HG02885 (cell line): ENCODE measurements around the gene NFKBIL1.
A peak's percentile ranks its signal among the peaks of the same experiment; 100 is the strongest.
"Not testable (repeated sequence)": the region's sequence is repeated elsewhere in the genome, so short reads cannot be mapped to it uniquely, and the experiment has no call there.

ENCODE experiments used
- ATAC-seq: cut with Tn5 transposase; IDR thresholded peaks from one replicate; pipeline ENCODE4 v1.9.1; 2021; ENCODE audit warnings: mild to moderate bottlenecking; ENCODE audit not compliant: unreplicated experiment, poor library complexity

The NFKBIL1 gene, protein sequence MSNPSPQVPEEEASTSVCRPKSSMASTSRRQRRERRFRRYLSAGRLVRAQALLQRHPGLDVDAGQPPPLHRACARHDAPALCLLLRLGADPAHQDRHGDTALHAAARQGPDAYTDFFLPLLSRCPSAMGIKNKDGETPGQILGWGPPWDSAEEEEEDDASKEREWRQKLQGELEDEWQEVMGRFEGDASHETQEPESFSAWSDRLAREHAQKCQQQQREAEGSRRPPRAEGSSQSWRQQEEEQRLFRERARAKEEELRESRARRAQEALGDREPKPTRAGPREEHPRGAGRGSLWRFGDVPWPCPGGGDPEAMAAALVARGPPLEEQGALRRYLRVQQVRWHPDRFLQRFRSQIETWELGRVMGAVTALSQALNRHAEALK

GRCh38 chr6:31546958-31547726, at the start of gene NFKBIL1:
Gene NFKBIL1, plus strand, starts transcription at chr6:31547608. Its CDS starts 87 bp downstream, at chr6:31547695.
- ATAC-seq: peak; percentile 80

- no peak for ATAC-seq
Measured at GRCh38 chr6:31498748-31499147, 48.7 kb upstream of the NFKBIL1 start.

- ATAC-seq: not testable (repeated sequence)
Measured at GRCh38 chr6:31499648-31500047, 47.8 kb upstream of the NFKBIL1 start.

GRCh38 chr6:31502586-31502985, 44.8 kb upstream of the NFKBIL1 start:
- no peak for ATAC-seq

GRCh38 chr6:31509036-31509435, 38.4 kb upstream of the NFKBIL1 start:
- not testable (repeated sequence) for ATAC-seq

DNA sequence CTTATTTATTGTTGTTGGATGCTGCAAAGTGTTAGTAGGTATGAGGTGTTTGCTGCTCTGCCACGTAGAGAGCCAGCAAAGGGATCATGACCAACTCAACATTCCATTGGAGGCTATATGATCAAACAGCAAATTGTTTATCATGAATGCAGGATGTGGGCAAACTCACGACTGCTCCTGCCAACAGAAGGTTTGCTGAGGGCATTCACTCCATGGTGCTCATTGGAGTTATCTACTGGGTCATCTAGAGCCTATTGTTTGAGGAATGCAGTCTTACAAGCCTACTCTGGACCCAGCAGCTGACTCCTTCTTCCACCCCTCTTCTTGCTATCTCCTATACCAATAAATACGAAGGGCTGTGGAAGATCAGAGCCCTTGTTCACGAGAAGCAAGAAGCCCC, 37.4 kb upstream of the NFKBIL1 start:
- no peak for ATAC-seq

GRCh38 chr6:31513456-31514165, 33.8 kb upstream of the NFKBIL1 start:
- no peak for ATAC-seq

DNA sequence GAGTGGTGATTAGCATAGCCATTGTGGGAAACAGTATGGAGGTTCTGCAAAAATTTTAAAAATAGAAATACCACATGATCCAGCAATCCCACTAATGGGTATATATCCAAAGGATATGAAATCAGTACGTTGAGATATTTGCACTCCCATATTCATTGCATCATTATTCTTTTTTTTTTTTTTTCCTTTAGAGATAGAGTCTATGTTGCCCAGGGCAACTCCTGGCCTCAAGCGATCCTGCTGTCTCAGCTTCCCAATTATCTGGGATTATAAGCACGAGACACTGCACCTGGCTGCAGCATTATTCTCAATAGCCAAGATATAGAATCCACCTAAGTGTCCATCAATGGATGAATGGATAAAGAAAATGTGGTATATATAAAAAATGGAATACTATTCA, 25.6 kb upstream of the NFKBIL1 start:
- ATAC-seq: no peak

DNA sequence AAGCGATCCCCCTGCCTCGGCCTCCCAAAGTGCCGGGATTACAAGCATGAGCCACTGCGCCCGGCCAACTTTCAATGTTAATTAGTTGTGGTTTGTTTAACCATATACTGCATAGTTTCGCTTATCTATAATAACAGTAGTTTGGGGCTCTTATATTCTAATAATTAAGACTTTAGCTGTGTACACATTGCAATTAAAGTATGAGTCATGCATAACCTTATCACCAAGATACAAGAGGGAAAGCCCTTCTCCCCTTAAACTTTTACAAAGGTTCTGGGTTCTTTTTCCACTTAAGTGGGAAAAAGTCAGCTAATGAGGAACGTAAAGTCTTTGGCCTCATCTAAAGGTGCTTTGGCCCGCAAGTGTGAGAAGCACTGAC, 21.9 kb upstream of the NFKBIL1 start:
- ATAC-seq: no peak

GRCh38 chr6:31525932-31526591, 21.3 kb upstream of the NFKBIL1 start:
- ATAC-seq: no peak

- ATAC-seq: no peak
Measured at GRCh38 chr6:31528307-31528777, 19.1 kb upstream of the NFKBIL1 start.

DNA sequence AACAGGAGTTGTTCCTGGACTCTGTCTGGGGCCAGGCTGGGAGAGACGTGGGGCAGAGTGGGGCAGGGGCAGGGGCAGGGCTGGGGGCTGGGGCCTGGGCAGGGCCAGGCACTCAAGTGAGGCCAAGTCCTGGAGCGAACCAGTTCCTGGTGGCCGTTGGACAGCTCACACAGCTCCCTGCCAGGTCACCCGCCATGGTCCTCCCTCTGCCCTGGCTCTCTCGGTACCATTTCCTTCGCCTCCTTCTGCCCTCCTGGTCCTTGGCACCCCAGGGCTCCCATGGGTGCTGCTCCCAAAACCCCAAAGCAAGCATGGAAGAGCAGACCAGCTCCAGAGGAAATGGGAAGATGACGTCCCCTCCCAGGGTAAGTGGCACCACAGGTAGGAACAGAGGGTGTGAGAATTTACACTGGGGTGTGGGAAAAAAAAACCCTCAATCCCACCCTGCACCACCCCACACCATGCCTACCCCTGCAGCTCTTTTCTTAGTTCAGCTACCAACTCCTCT, 18.5 kb upstream of the NFKBIL1 start, which contains the start of gene MCCD1:
TSS of gene MCCD1 (plus strand) at position 142 of the 508 bp plus-strand sequence. CDS start at position 195, 53 bp downstream.
- no peak for ATAC-seq

- ATAC-seq: no peak
Measured at GRCh38 chr6:31529329-31530150, 17.9 kb upstream of the NFKBIL1 start.

DNA sequence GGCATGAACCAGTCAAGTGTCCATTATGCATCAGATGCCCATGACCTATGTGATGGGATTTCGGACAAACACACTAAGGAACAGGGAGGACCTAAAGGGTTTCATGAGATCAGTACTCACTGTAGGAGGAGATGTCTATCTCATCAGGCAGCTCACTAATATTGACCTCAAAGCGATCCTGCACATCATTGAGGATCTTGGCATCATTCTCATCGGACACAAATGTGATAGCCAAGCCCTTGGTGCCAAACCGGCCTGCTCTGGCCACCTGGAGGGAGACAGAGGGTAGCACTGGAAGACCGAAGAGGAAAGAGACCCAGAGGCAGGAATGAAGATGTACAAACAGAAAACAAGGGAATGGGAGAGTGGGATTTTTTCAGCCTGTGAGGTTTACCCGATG, 16.7 kb upstream of the NFKBIL1 start:
- ATAC-seq: no peak

- no peak for ATAC-seq
Measured at GRCh38 chr6:31531162-31531561, 16.2 kb upstream of the NFKBIL1 start.

GRCh38 chr6:31531771-31532643, 15.4 kb upstream of the NFKBIL1 start:
- no peak for ATAC-seq

- no peak for ATAC-seq
Measured at GRCh38 chr6:31532644-31533454, 14.6 kb upstream of the NFKBIL1 start.
